GM12878 (cell line): Measurements from ENCODE around the gene RPS27L. TPM values are rescaled to one million over a fixed set of nuclear protein-coding genes. Genes with fewer than 3 reads are reported as not detected.

Experiments used
- ATAC-seq: fragments of 200-7000 bp; cut with Tn5 transposase; 3 replicates; pipeline ENCODE4 v1.9.1; 2020; ENCODE audit warnings: mild to moderate bottlenecking, moderate library complexity
- BruUV-seq: library from RNA; stranded (reverse); fragments of 400-500 nt; replicated peaks from 2 replicates; lab custom pipeline; 2021; lab: Mats Ljungman, UMichigan
- CTCF ChIA-PET: fragments of 300-600 bp; sonication (Branson Sonifier 250); formaldehyde crosslinking; extraction: SDS; loops from one replicate; lab custom pipeline; 2021; ENCODE audit warnings: inconsistent platforms; lab: Yijun Ruan, JAX
- POLR2A ChIA-PET: fragments of 350-600 bp; formaldehyde crosslinking; extraction: SDS; loops from one replicate; lab custom pipeline; 2021; ENCODE audit warnings: inconsistent platforms; lab: Charles Lee
- RAD21 ChIA-PET: fragments of 300-600 bp; sonication (Branson Sonifier 250); formaldehyde crosslinking; loops from one replicate; lab custom pipeline; 2023; ENCODE audit warnings: antibody characterized with exemption; ENCODE audit not compliant: unreplicated experiment; lab: Charles Lee
- SMC1A ChIA-PET: fragments of 300-600 bp; sonication (Branson Sonifier 250); formaldehyde crosslinking; loops from one replicate; lab custom pipeline; 2023; ENCODE audit not compliant: unreplicated experiment, uncharacterized antibody; lab: Charles Lee
- DNase-seq: peaks from one replicate; pipeline ENCODE4 v3.0.0-alpha.2; 2011; ENCODE audit warnings: low read depth, low spot score
- FAIRE-seq: peaks from 3 replicates; lab custom pipeline; 2011; peaks lifted over from hg19 to GRCh38; lab: Jason Lieb, UNC
- H2AFZ ChIP-seq: 2 replicates; pipeline ENCODE4 v1.6.0; 2011; ENCODE audit warnings: low read depth, low read length, control low read depth; ENCODE audit not compliant: control insufficient read depth
- H3K27ac ChIP-seq: 2 replicates; pipeline ENCODE4 v1.5.1; 2011; ENCODE audit warnings: control low read depth; ENCODE audit not compliant: control insufficient read depth, insufficient read depth
- H3K27me3 ChIP-seq, 2 experiments: replicated peaks in 1 of 2; 2 replicates each; pipeline versions ENCODE4 v1.6.0 to v1.6.1; 2011; ENCODE audit warnings: low read length in 1 of 2; ENCODE audit not compliant: control insufficient read depth in 2 of 2, insufficient read depth in 2 of 2
- H3K36me3 ChIP-seq, 2 experiments: 2 replicates each; pipeline ENCODE4 v1.5.1; 2011; ENCODE audit warnings: low read length in 1 of 2; ENCODE audit not compliant: control insufficient read depth in 2 of 2, insufficient read depth in 2 of 2
- H3K4me1 ChIP-seq: 2 replicates; pipeline ENCODE4 v1.6.1; 2011; ENCODE audit warnings: mild to moderate bottlenecking, low read length, moderate library complexity, mixed read lengths; ENCODE audit not compliant: control insufficient read depth, insufficient read depth
- H3K4me2 ChIP-seq: 2 replicates; pipeline ENCODE4 v1.6.0; 2011; ENCODE audit warnings: control low read depth; ENCODE audit not compliant: control insufficient read depth, insufficient read depth
- H3K4me3 ChIP-seq: fragments of 200-600 bp; sonication (generic); 2 replicates; pipeline ENCODE4 v1.5.1; 2016
- H3K79me2 ChIP-seq: 2 replicates; pipeline ENCODE4 v1.6.0; 2011; ENCODE audit warnings: low read length; ENCODE audit not compliant: control insufficient read depth, insufficient read depth
- H3K9ac ChIP-seq: 2 replicates; pipeline ENCODE4 v1.8.0; 2011; ENCODE audit warnings: low read length, control low read depth, mixed read lengths; ENCODE audit not compliant: control insufficient read depth, insufficient read depth
- H3K9me3 ChIP-seq: replicated peaks from 3 replicates; pipeline ENCODE4 v1.5.1; 2011; ENCODE audit warnings: mild to moderate bottlenecking, low read length; ENCODE audit not compliant: control insufficient read depth, insufficient read depth
- H4K20me1 ChIP-seq: 2 replicates; pipeline ENCODE4 v1.6.0; 2011; ENCODE audit not compliant: control insufficient read depth, insufficient read depth
- ETV6 ChIP-seq, 2 experiments: fragments of 450-650 bp in 1 of 2; IDR thresholded peaks in 1 of 2; conservative IDR thresholded peaks in 1 of 2; 2 replicates each; pipeline ENCODE4 v1.6.1; 2014; ENCODE audit warnings: antibody characterized with exemption in 1 of 2, borderline replicate concordance in 1 of 2, low read depth in 1 of 2, mild to moderate bottlenecking in 1 of 2, moderate library complexity in 1 of 2
- GABPA ChIP-seq: IDR thresholded peaks from 2 replicates; pipeline ENCODE4 v1.6.1; 2014; ENCODE audit warnings: antibody characterized with exemption, low read depth, mild to moderate bottlenecking, inconsistent platforms
- POLR2A ChIP-seq: IDR thresholded peaks from 2 replicates; pipeline ENCODE4 v1.6.1; 2011; ENCODE audit warnings: low read depth, mild to moderate bottlenecking, low read length
- POLR2AphosphoS5 ChIP-seq: IDR thresholded peaks from 2 replicates; pipeline ENCODE4 v1.6.1; 2011; ENCODE audit warnings: mild to moderate bottlenecking, low read length, inconsistent platforms
- SREBF2 ChIP-seq: IDR thresholded peaks from 2 replicates; pipeline ENCODE4 v1.6.1; 2012; ENCODE audit warnings: mild to moderate bottlenecking, low read length
- ZNF274 ChIP-seq: IDR thresholded peaks from one replicate; pipeline ENCODE4 v1.8.0; 2011; ENCODE audit not compliant: insufficient read length, insufficient read depth
- WGBS: methylation state at CpG from one replicate; pipeline ENCODE4 v1.1.6; 2016; ENCODE audit warnings: low lambda C conversion rate; ENCODE audit not compliant: insufficient replicate concordance, insufficient coverage; ENCODE audit errors: missing lambda C conversion rate; 5-methylcytosine and 5-hydroxymethylcytosine counted together
- in situ Hi-C: fragments of 300-500 bp; cut with MboI; formaldehyde crosslinking; loops from 9 replicates; pipeline ENCODE4 v1.14.3; 2018; ENCODE audit warnings: mixed read lengths
- intact Hi-C: fragments of 100-400 bp; cut with micrococcal nuclease; formaldehyde crosslinking; loops from one replicate; pipeline ENCODE4 v1.14.2; 2022; ENCODE audit not compliant: unreplicated experiment
- polyA plus RNA-seq, 11 experiments: library from polyadenylated mRNA; depleted of rRNA in 4 of 11; unstranded in 6 of 11; stranded (reverse) in 5 of 11; fragments of >200 nt; fragmentation: Nextera tagmentation in 4 of 11; fragmentation: Illumina TruSeq in 1 of 11; extraction: Ambion mirVana in 4 of 11; extraction: Trizol in 1 of 11; gene quantifications; 1 replicate in 1 of 11; 2 replicates in 10 of 11; pipeline versions ENCODE4 v1.2.1 to v1.2.3, GENCODE V29; 2011 to 2016; ENCODE audit warnings: inconsistent platforms in 2 of 11, missing spikeins in 2 of 11, low read depth in 1 of 11
- total RNA-seq, 4 experiments: library from RNA; depleted of rRNA in 3 of 4; stranded (reverse); fragments of >200 nt in 3 of 4; fragmentation: Illumina TruSeq in 1 of 4; extraction: Trizol in 1 of 4; gene quantifications; 2 replicates each; pipeline versions ENCODE4 v1.2.1 to v1.2.3, GENCODE V29; 2013 to 2021

Gene RPS27L
- total and polyA plus RNA-seq, 10 of the 15 experiments (the other 5 are each of a cell fraction or from before 2014, with no cell fraction given), result 133 to 970 (median 220) TPM

GRCh38 chr15:63156086-63156710 is 1.1 kb downstream of the RPS27L start:
- no peak for TF ChIP-seq GABPA
- TF ChIP-seq SREBF2, result no peak
- no peak for TF ChIP-seq POLR2A
- no peak for TF ChIP-seq ETV6 (conservative IDR thresholded peaks at IDR 0.05 in 1 of 2, IDR thresholded peaks at IDR 0.05 in 1 of 2; ENCODE audit: borderline replicate concordance in 1 of 2, low read depth in 1 of 2)
- TF ChIP-seq POLR2AphosphoS5, result no peak
- TF ChIP-seq ZNF274, result no peak
- ChIA-PET SMC1A (interaction anchor here (0.7 to 6.0 kb wide), 11 partner anchors 18 to 201 kb away, joined by 3 to 39 read pairs (median 3); no protein-coding TSS in a partner anchor), POLR2A (interaction anchor here (0.6 to 2.7 kb wide), 6 partner anchors 11 to 475 kb away, joined by 3 to 22 read pairs (median 4); no protein-coding TSS in a partner anchor), CTCF (interaction anchor here (0.7 to 2.3 kb wide), 9 partner anchors 9 to 311 kb away, joined by 3 to 7 read pairs (median 3); no protein-coding TSS in a partner anchor), RAD21 (interaction anchor here (0.8 to 3.4 kb wide), 4 partner anchors 35 to 104 kb away, joined by 3 to 16 read pairs (median 6); no protein-coding TSS in a partner anchor)
- DNase-seq (no peak), ATAC-seq (peak; percentile 5), FAIRE-seq (no peak)
- Histone ChIP-seq H2AFZ (peak overlapping the region; percentile 95), H3K9ac (peak overlapping the region; percentile 96), H3K36me3 (peaks cover 0 to 21% of the 10 kb centered on the region in 2 experiments; a peak in 1 of 4 replicates), H3K4me1 (peaks cover 1% of the 10 kb centered on the region; the same call in 1 of the 2 replicates), H3K27ac (peak overlapping the region; percentile 96), H3K9me3 (peaks cover 2% of the 10 kb centered on the region; the same call in 2 of the 3 replicates), H3K79me2 (peaks cover 34% of the 10 kb centered on the region), H4K20me1 (no peaks in the 10 kb centered on the region), H3K27me3 (no peaks in the 10 kb centered on the region), H3K4me3 (peak overlapping the region; percentile 78), H3K4me2 (peak overlapping the region; percentile 75)
- in situ Hi-C loops (no loop called here), intact Hi-C loops (loop anchor here (2.0 to 10.0 kb wide), 5 partner anchors 33 to 249 kb away; partner anchors contain the start of genes APH1B, LACTB and RAB8B)
- no TSS peak for BruUV-seq
- WGBS, result under 1% methylated on average over 10 of the region's 10 CpGs
